MM.1S (cell line): Measurements from ENCODE around the gene MIPOL1.
"Not testable (repeated sequence)": the region's sequence is repeated elsewhere in the genome, so short reads cannot be mapped to it uniquely, and the experiment has no call there.

Experiments
- DNase-seq: peaks from one replicate; pipeline ENCODE4 v3.0.0-alpha.2; 2015
- H2AFZ ChIP-seq: fragments of 300-600 bp; sonication (generic); 2 replicates; pipeline ENCODE4 v1.6.0; 2016; ENCODE audit warnings: antibody characterized with exemption, low read length
- H3F3A ChIP-seq: fragments of 300-600 bp; sonication (generic); 2 replicates; pipeline ENCODE4 v1.6.1; 2016; ENCODE audit warnings: mild to moderate bottlenecking, antibody characterized with exemption, low read length, moderate library complexity, mixed read lengths; ENCODE audit not compliant: insufficient read depth
- H3K27ac ChIP-seq: fragments of 300-600 bp; sonication (generic); 2 replicates; pipeline ENCODE4 v1.5.1; 2016; ENCODE audit warnings: mild to moderate bottlenecking, low read length
- H3K27me3 ChIP-seq: fragments of 300-600 bp; sonication (generic); replicated peaks from 2 replicates; pipeline ENCODE4 v1.6.0; 2016; ENCODE audit warnings: low read length; ENCODE audit not compliant: insufficient read depth
- H3K36me3 ChIP-seq: fragments of 300-600 bp; sonication (generic); replicated peaks from 2 replicates; pipeline ENCODE4 v1.6.1; 2016; ENCODE audit warnings: mild to moderate bottlenecking, low read length, mixed read lengths; ENCODE audit not compliant: insufficient read depth
- H3K4me1 ChIP-seq: fragments of 300-600 bp; sonication (generic); 2 replicates; pipeline ENCODE4 v1.6.1; 2016; ENCODE audit warnings: low read length, mixed read lengths
- H3K4me2 ChIP-seq: fragments of 300-600 bp; sonication (generic); 2 replicates; pipeline ENCODE4 v1.6.0; 2016; ENCODE audit warnings: low read depth, low read length
- H3K4me3 ChIP-seq: fragments of 300-600 bp; sonication (generic); 2 replicates; pipeline ENCODE4 v1.5.1; 2016; ENCODE audit warnings: low read length, mixed read lengths
- H3K79me2 ChIP-seq: fragments of 300-600 bp; sonication (generic); 2 replicates; pipeline ENCODE4 v1.6.1; 2016; ENCODE audit warnings: mixed run types, low read length, mixed read lengths
- H3K9ac ChIP-seq: fragments of 300-600 bp; sonication (generic); 2 replicates; pipeline ENCODE4 v1.6.1; 2016; ENCODE audit warnings: low read length, mixed read lengths
- H3K9me2 ChIP-seq: fragments of 300-600 bp; sonication (generic); replicated peaks from 2 replicates; pipeline ENCODE4 v1.6.1; 2016; ENCODE audit warnings: mild to moderate bottlenecking, low read length, mixed read lengths; ENCODE audit not compliant: insufficient read depth
- H3K9me3 ChIP-seq: fragments of 300-600 bp; sonication (generic); replicated peaks from 2 replicates; pipeline ENCODE4 v1.6.1; 2016; ENCODE audit warnings: mild to moderate bottlenecking, low read length, mixed read lengths; ENCODE audit not compliant: insufficient read depth
- H4K20me1 ChIP-seq: fragments of 300-600 bp; sonication (generic); 2 replicates; pipeline ENCODE4 v1.6.1; 2016; ENCODE audit warnings: mild to moderate bottlenecking, low read length, moderate library complexity, mixed read lengths; ENCODE audit not compliant: insufficient read depth
- EZH2 ChIP-seq: fragments of 300-600 bp; sonication (generic); optimal IDR thresholded peaks from 2 replicates; pipeline ENCODE3; 2017; ENCODE audit warnings: low read depth, mild to moderate bottlenecking, antibody characterized with exemption, low read length, mixed read lengths
- EZH2phosphoT487 ChIP-seq: fragments of 300-600 bp; sonication (generic); IDR thresholded peaks from 2 replicates; pipeline ENCODE4 v1.6.1; 2018; ENCODE audit warnings: antibody characterized with exemption, low read length
- TF ChIP-seq, protein P1 (sequence below): fragments of 300-600 bp; sonication (generic); IDR thresholded peaks from 2 replicates; pipeline ENCODE4 v1.5.1; 2016; ENCODE audit warnings: antibody characterized with exemption, low read length, mixed read lengths

MIPOL1 gene

DNA sequence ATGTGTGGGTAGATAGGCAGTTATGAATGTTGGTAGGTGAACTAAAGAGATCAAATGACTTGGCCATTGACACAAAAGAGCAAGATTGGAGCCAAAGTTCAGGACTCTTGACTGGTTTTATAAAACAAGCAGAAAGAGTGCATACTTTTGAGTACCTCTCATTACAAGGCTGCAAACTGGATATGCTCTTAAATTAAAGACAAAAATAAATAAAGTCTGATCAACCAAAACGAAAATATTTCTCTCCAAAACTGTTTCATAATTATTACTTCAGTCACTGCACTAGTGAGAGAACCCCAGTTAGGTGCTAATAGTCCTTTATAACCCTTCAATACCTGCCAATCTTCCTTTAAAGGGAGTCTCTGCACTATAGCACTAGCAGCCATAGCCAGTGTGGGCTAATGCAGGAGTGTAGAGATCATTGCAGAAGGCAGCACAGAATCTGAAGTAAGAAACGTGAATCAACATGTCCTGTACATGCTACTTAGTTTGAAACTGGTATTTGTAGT is 250.2 kb downstream of the MIPOL1 start:
- H3K27ac ChIP-seq: peak overlapping the region; percentile 8; the same call in 1 of the 2 replicates
- H2AFZ ChIP-seq: 0 out of 2 replicates have a peak overlapping the region, but pooled peaks have one; percentile 23
- H4K20me1 ChIP-seq: no peaks in the 10 kb centered on the region
- no peak overlapping the region for H3K9ac ChIP-seq
- H3K9me3 ChIP-seq: no peaks in the 10 kb centered on the region
- no peaks in the 10 kb centered on the region for H3K27me3 ChIP-seq
- no peaks in the 10 kb centered on the region for H3F3A ChIP-seq
- peak; percentile 22 for DNase-seq
- H3K4me1 ChIP-seq: no peaks in the 10 kb centered on the region
- H3K9me2 ChIP-seq: no peaks in the 10 kb centered on the region
- H3K4me3 ChIP-seq: no peak overlapping the region
- no peak for TF ChIP-seq EZH2
- H3K36me3 ChIP-seq: no peaks in the 10 kb centered on the region
- peak overlapping the region; percentile 32; the same call in 1 of the 2 replicates for H3K4me2 ChIP-seq
- H3K79me2 ChIP-seq: no peaks in the 10 kb centered on the region

DNA sequence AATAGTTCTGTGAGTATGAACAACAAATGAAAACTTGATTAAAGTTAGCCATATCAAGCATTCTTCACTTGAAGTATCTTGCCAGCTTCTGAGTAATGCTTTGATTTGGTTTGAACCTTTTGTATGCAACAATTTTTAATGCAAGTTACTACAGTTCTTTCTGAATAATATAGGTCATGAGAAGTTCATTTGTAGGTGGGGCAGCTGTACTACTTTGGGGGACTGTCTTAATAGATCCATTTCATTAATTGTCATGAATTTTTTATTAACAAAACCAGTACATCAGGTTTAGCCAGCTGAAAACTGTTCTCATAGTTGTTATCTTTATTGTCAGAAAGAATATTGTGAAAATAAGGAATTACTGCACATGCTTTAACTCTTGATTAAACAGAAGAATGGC is 254.6 kb downstream of the MIPOL1 start:
- H3K27me3 ChIP-seq: no peaks in the 10 kb centered on the region
- H3K27ac ChIP-seq: no peak overlapping the region
- no peak overlapping the region for H3K4me3 ChIP-seq
- no peak overlapping the region for H2AFZ ChIP-seq
- H3K9me3 ChIP-seq: no peaks in the 10 kb centered on the region
- H3F3A ChIP-seq: no peaks in the 10 kb centered on the region
- TF ChIP-seq EZH2 (no peak), EZH2phosphoT487 (no peak)
- H3K79me2 ChIP-seq: no peaks in the 10 kb centered on the region
- no peaks in the 10 kb centered on the region for H3K4me1 ChIP-seq
- H4K20me1 ChIP-seq: no peaks in the 10 kb centered on the region
- H3K36me3 ChIP-seq: no peaks in the 10 kb centered on the region
- no peak overlapping the region for H3K4me2 ChIP-seq
- no peak overlapping the region for H3K9ac ChIP-seq
- no peaks in the 10 kb centered on the region for H3K9me2 ChIP-seq
- no peak for DNase-seq

DNA sequence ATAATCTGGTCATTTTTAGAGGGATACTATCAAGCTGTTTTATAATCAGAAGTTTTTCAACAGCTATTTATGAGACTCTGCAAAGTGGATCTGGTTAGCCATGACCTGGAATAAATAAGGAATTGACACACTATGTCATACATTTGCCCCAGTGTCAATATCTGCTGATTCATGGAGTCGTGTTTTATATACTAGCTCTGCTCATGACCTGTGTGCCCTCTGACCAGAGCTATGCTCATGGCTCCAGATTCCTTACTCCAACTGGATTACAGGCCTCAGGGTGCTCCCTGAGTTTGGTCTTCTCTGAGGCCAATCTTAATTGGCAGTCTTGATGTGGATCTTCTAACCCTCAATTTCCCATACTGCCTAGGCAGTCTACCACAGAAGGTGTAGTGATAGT is 256.2 kb downstream of the MIPOL1 start:
- Histone ChIP-seq H3K27ac (no peak overlapping the region), H3K9me3 (no peaks in the 10 kb centered on the region), H3K36me3 (no peaks in the 10 kb centered on the region), H2AFZ (no peak overlapping the region), H3F3A (no peaks in the 10 kb centered on the region), H3K4me2 (no peak overlapping the region), H4K20me1 (no peaks in the 10 kb centered on the region), H3K79me2 (no peaks in the 10 kb centered on the region), H3K9ac (no peak overlapping the region), H3K27me3 (no peaks in the 10 kb centered on the region), H3K4me3 (no peak overlapping the region), H3K4me1 (no peaks in the 10 kb centered on the region), H3K9me2 (no peaks in the 10 kb centered on the region)
- TF ChIP-seq EZH2phosphoT487 (no peak), EZH2 (no peak)
- TF ChIP-seq, protein P1, sequence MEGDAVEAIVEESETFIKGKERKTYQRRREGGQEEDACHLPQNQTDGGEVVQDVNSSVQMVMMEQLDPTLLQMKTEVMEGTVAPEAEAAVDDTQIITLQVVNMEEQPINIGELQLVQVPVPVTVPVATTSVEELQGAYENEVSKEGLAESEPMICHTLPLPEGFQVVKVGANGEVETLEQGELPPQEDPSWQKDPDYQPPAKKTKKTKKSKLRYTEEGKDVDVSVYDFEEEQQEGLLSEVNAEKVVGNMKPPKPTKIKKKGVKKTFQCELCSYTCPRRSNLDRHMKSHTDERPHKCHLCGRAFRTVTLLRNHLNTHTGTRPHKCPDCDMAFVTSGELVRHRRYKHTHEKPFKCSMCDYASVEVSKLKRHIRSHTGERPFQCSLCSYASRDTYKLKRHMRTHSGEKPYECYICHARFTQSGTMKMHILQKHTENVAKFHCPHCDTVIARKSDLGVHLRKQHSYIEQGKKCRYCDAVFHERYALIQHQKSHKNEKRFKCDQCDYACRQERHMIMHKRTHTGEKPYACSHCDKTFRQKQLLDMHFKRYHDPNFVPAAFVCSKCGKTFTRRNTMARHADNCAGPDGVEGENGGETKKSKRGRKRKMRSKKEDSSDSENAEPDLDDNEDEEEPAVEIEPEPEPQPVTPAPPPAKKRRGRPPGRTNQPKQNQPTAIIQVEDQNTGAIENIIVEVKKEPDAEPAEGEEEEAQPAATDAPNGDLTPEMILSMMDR: no peak
- no peak for DNase-seq

DNA sequence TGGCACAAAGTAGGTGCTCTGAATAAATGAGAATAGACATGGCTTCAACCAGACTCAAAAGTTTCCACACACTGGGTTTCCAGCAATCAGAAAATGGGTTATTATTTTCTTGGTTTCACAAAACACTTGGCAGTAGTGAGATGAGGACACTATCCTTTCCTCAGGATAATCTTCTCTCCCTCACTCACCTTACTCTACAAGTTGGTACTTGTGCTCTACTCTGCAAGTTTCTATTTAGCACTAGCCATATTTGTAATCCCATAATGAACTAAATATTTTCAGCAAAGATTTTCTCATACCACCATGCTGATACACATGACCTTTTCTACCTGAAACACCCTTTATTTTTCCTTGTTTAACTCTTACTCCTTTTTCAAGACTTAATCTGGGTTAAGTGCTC is 259.6 kb downstream of the MIPOL1 start:
- no peaks in the 10 kb centered on the region for H3K27me3 ChIP-seq
- no peaks in the 10 kb centered on the region for H3K4me1 ChIP-seq
- no peak overlapping the region for H3K4me2 ChIP-seq
- no peak overlapping the region for H2AFZ ChIP-seq
- H3K36me3 ChIP-seq: no peaks in the 10 kb centered on the region
- no peaks in the 10 kb centered on the region for H3K9me2 ChIP-seq
- H3K9ac ChIP-seq: no peak overlapping the region
- no peaks in the 10 kb centered on the region for H3K79me2 ChIP-seq
- no peak overlapping the region for H3K27ac ChIP-seq
- no peak for DNase-seq
- no peak overlapping the region for H3K4me3 ChIP-seq
- no peaks in the 10 kb centered on the region for H4K20me1 ChIP-seq
- no peaks in the 10 kb centered on the region for H3F3A ChIP-seq
- TF ChIP-seq, protein P1: no peak
- no peak for TF ChIP-seq EZH2
- no peak for TF ChIP-seq EZH2phosphoT487
- no peaks in the 10 kb centered on the region for H3K9me3 ChIP-seq

DNA sequence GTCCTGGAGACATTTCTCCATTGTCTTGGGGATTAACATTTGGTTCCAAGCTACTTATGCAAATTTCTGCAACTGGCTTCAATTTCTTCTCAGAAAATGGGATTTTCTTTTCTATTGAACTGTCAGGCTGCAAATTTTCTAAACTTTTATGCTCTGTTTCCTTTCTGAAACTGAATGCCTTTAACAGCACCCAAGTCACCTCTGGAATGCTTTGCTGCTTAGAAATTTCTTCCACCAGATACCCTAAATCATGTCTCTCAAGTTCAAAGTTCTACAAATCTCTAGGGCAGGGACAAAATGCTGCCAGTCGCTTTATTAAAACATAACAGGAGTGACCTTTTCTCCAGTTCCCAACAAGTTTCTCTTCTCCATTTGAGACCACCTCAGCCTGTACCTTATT is 264.7 kb downstream of the MIPOL1 start:
- H3K9me2 ChIP-seq, H3K79me2 ChIP-seq, H3K27ac ChIP-seq, H3F3A ChIP-seq, H3K36me3 ChIP-seq, H3K9me3 ChIP-seq, H2AFZ ChIP-seq, DNase-seq, H3K9ac ChIP-seq, H3K4me1 ChIP-seq, H4K20me1 ChIP-seq, H3K27me3 ChIP-seq, H3K4me3 ChIP-seq, H3K4me2 ChIP-seq: not testable (repeated sequence)
